Raji (cell line): ENCODE results near the gene GLI3.

Source experiments
- POLR2A ChIP-seq: IDR thresholded peaks from 2 replicates; pipeline ENCODE4 v1.6.1; 2011; ENCODE audit warnings: low read depth, low read length, control low read depth; ENCODE audit not compliant: insufficient read depth

Gene GLI3

GRCh38 chr7:41973202-41973730, 263.7 kb downstream of the GLI3 start:
- no peak for TF ChIP-seq POLR2A

- TF ChIP-seq POLR2A: no peak
These were observed 264.2 kb downstream of the GLI3 start for GRCh38 chr7:41972776-41973175.

- no peak for TF ChIP-seq POLR2A
These were observed 264.7 kb downstream of the GLI3 start for GRCh38 chr7:41972270-41972669.

GRCh38 chr7:41971640-41972187, 265.3 kb downstream of the GLI3 start:
- TF ChIP-seq POLR2A: no peak

GRCh38 chr7:41970941-41971340, 266.1 kb downstream of the GLI3 start:
- TF ChIP-seq POLR2A: no peak

- TF ChIP-seq POLR2A: no peak
These were observed 267.4 kb downstream of the GLI3 start for GRCh38 chr7:41969561-41970105.

GRCh38 chr7:41967156-41967555, 269.9 kb downstream of the GLI3 start:
- no peak for TF ChIP-seq POLR2A

- TF ChIP-seq POLR2A: no peak
These were observed 271.0 kb downstream of the GLI3 start for GRCh38 chr7:41965951-41966505.

GRCh38 chr7:41964849-41965745, 271.9 kb downstream of the GLI3 start:
- no peak for TF ChIP-seq POLR2A

GRCh38 chr7:41964183-41964753, 272.7 kb downstream of the GLI3 start:
- no peak for TF ChIP-seq POLR2A

GRCh38 chr7:41956705-41957104, 280.3 kb downstream of the GLI3 start:
- no peak for TF ChIP-seq POLR2A

- TF ChIP-seq POLR2A: no peak
These were observed 280.9 kb downstream of the GLI3 start for GRCh38 chr7:41955893-41956675.

GRCh38 chr7:41955451-41955850, 281.6 kb downstream of the GLI3 start:
- no peak for TF ChIP-seq POLR2A

- no peak for TF ChIP-seq POLR2A
These were observed 282.0 kb downstream of the GLI3 start for GRCh38 chr7:41954976-41955375.

- no peak for TF ChIP-seq POLR2A
These were observed 288.5 kb downstream of the GLI3 start for GRCh38 chr7:41948503-41948902.
